B cell (primary cell): ENCODE measurements around the gene TDRKH.

Source experiments
- EZH2 ChIP-seq: IDR thresholded peaks from 2 replicates; pipeline ENCODE4 v1.6.1; 2012; ENCODE audit warnings: borderline replicate concordance, low read depth, mild to moderate bottlenecking, moderate library complexity, low read length; ENCODE audit not compliant: insufficient read depth, poor library complexity, severe bottlenecking
- TF ChIP-seq, protein P1 (sequence below): fragments of 200-600 bp; IDR thresholded peaks from one replicate; pipeline ENCODE4 v1.8.0; 2022; ENCODE audit warnings: antibody characterized with exemption, mild to moderate bottlenecking

DNA sequence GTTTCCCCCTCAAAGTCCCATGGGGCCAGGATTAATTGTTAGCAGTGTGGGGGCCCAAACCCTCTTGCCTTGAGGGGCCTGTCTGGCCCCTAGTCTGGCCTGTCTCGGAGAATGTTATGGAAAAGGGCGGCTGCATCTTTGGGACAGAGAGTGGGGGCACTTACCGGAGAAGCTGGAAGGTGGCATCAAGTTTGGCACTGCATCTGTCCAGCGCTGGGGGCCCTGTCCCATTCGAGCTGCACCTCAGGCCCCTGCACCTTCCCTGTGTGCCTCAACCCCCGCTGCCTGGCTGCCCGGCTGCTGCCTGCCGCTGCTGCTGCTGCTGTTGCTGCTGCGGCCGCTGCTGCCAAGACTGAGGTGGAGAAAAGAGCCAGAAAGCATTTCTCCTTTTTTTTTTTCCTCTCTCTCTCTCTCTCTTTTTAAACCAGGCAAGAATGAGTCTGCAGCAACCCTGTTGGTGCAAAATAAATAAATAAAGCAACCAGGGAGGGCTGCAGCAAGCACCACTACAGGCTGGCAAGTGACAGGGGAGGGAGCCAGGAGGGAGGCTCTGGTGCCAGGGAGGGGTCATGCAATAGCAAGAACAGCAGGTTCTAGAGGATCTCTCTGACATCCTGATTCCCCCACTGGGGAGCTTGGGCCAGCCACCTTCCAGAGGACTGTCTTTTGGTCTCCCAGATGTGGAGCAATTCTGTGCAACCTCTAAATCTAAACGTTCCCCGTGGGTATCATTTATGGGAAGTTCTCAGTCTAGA lies 14.9 kb upstream of the TDRKH start, which contains the start of gene LINGO4:
- TF ChIP-seq, protein P1, sequence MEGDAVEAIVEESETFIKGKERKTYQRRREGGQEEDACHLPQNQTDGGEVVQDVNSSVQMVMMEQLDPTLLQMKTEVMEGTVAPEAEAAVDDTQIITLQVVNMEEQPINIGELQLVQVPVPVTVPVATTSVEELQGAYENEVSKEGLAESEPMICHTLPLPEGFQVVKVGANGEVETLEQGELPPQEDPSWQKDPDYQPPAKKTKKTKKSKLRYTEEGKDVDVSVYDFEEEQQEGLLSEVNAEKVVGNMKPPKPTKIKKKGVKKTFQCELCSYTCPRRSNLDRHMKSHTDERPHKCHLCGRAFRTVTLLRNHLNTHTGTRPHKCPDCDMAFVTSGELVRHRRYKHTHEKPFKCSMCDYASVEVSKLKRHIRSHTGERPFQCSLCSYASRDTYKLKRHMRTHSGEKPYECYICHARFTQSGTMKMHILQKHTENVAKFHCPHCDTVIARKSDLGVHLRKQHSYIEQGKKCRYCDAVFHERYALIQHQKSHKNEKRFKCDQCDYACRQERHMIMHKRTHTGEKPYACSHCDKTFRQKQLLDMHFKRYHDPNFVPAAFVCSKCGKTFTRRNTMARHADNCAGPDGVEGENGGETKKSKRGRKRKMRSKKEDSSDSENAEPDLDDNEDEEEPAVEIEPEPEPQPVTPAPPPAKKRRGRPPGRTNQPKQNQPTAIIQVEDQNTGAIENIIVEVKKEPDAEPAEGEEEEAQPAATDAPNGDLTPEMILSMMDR: no peak
- TF ChIP-seq EZH2: no peak
